C4-2B (cell line): ENCODE measurements around the gene PHF2.

Experiments
- H3K27ac ChIP-seq: fragments of 450-650 bp; 2 replicates; pipeline ENCODE4 v1.5.1; 2017
- CTCF ChIP-seq: fragments of 450-650 bp; conservative IDR thresholded peaks from 2 replicates; pipeline ENCODE4 v1.5.1; 2017; ENCODE audit warnings: mild to moderate bottlenecking
- ZFX ChIP-seq: fragments of 450-650 bp; IDR thresholded peaks from 2 replicates; pipeline ENCODE4 v1.6.1; 2017

The PHF2 gene

DNA sequence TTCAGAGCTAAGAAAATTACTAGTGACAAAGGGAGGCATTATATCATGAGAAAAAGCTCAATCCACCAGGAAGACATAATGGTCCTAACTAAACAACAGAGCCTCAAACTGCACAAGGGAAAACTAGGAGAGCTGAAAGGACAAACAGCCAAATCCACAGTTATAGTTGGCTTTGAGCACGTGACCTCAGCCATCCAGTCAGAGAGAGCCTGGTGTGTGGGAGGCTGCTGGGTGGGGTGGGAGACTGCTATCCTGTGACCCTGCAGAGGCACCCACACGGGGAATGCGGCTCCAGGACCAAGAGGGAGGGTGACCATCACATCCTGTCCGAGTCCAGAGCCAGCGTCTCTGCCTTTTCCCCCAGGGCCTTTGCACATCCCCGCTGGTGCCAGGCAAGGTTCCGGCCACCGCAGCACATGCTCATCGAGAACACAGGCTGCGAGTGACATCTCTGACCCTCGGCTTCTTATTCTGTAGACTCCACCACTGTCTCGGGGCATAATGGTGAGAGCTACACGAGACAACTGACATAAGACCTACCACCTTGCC is 145.1 kb downstream of the PHF2 start:
- TF ChIP-seq CTCF (no peak), ZFX (no peak)

GRCh38 chr9:93724852-93725251 is 148.5 kb downstream of the PHF2 start:
- TF ChIP-seq ZFX (no peak), CTCF (no peak)
- no peak overlapping the region for H3K27ac ChIP-seq

More for the DNA sequence above, 145.1 kb downstream of the PHF2 start:
- H3K27ac ChIP-seq: no peak overlapping the region

- no peak overlapping the region for H3K27ac ChIP-seq
- no peak for TF ChIP-seq ZFX
- no peak for TF ChIP-seq CTCF
These were observed 149.0 kb downstream of the PHF2 start for GRCh38 chr9:93725382-93725781.

DNA sequence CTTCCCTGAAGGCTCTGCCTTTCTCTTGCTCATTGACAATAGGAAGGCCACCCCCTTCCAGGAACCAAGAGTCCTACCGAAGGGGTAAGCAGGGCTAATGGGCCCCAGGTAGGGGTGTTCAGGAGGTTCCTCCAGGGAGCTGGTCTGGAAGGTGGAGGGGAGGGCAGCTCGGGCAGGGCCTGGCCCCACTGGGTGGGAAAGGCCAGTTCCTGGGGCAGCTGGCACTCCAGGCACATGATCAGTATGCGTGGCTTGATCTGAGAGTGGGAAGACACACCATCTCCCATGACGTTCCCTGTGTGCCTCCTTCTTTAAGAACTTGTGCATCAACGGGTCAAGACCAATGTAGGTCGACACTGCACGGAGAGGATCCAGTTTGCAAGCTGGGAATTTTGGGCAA is 149.8 kb downstream of the PHF2 start:
- TF ChIP-seq CTCF (no peak), ZFX (no peak)
- H3K27ac ChIP-seq: no peak overlapping the region
